Panc1 (cell line): Measurements from ENCODE around the gene AATK. TPM values are rescaled to one million over a fixed set of nuclear protein-coding genes. Genes with fewer than 3 reads are reported as not detected.
A peak's percentile ranks its signal among the peaks of the same experiment; 100 is the strongest.

Source experiments
- ATAC-seq: fragments of 200-7000 bp; cut with Tn5 transposase; 2 replicates; pipeline ENCODE4 v1.9.1; 2020; ENCODE audit warnings: mild to moderate bottlenecking, moderate library complexity
- BruUV-seq: library from RNA; stranded (reverse); fragments of 400-500 nt; replicated peaks from 2 replicates; lab custom pipeline; 2021; lab: Mats Ljungman, UMichigan
- CTCF ChIA-PET: fragments of 300-600 bp; sonication (Branson Sonifier 250); formaldehyde crosslinking; loops from one replicate; lab custom pipeline; 2022; ENCODE audit warnings: antibody characterized with exemption; lab: Charles Lee
- POLR2A ChIA-PET: fragments of 300-600 bp; sonication (Branson Sonifier 250); formaldehyde crosslinking; loops from one replicate; lab custom pipeline; 2022; ENCODE audit warnings: antibody characterized with exemption; lab: Charles Lee
- DNase-seq: peaks from one replicate; pipeline ENCODE4 v3.0.0-alpha.2; 2010; ENCODE audit warnings: low read depth, low spot score
- H3K27ac ChIP-seq: 2 replicates; pipeline ENCODE4 v1.5.1; 2011; ENCODE audit warnings: mild to moderate bottlenecking, low read length, inconsistent platforms
- H3K27me3 ChIP-seq: fragments of 200-500 bp; sonication (Bioruptor generic); 2 replicates; pipeline ENCODE4 v1.6.0; 2014; ENCODE audit warnings: low read length, inconsistent platforms; ENCODE audit not compliant: control insufficient read depth, insufficient read depth
- H3K36me3 ChIP-seq: fragments of 200-500 bp; sonication (Bioruptor generic); 2 replicates; pipeline ENCODE4 v1.5.1; 2014; ENCODE audit warnings: inconsistent platforms, mild to moderate bottlenecking, low read length, moderate library complexity; ENCODE audit not compliant: control insufficient read depth, insufficient read depth
- H3K4me1 ChIP-seq: 2 replicates; pipeline ENCODE4 v1.5.1; 2011; ENCODE audit warnings: inconsistent platforms, mild to moderate bottlenecking, low read length, moderate library complexity; ENCODE audit not compliant: control insufficient read depth, insufficient read depth
- H3K4me3 ChIP-seq, 2 experiments: 2 replicates each; pipeline ENCODE4 v1.5.1; 2011 to 2012; ENCODE audit warnings: low read depth in 2 of 2, low read length in 2 of 2, mild to moderate bottlenecking in 2 of 2, inconsistent platforms in 1 of 2, moderate library complexity in 1 of 2
- H3K9me3 ChIP-seq: fragments of 200-500 bp; sonication (Bioruptor generic); 2 replicates; pipeline ENCODE4 v1.5.1; 2014; ENCODE audit warnings: low read depth, mild to moderate bottlenecking, inconsistent platforms, low read length, moderate library complexity; ENCODE audit not compliant: control insufficient read depth, insufficient read depth
- POLR2AphosphoS5 ChIP-seq: IDR thresholded peaks from 2 replicates; pipeline ENCODE4 v1.6.1; 2012; ENCODE audit warnings: mild to moderate bottlenecking, low read depth, low read length, moderate library complexity
- REST ChIP-seq, 2 experiments: IDR thresholded peaks; 2 replicates each; pipeline ENCODE4 v1.6.1; 2011 to 2012; ENCODE audit warnings: low read depth in 2 of 2, control low read depth in 1 of 2, low read length in 1 of 2, mild to moderate bottlenecking in 1 of 2, moderate library complexity in 1 of 2; ENCODE audit not compliant: insufficient read depth in 1 of 2
- SIN3A ChIP-seq: IDR thresholded peaks from 2 replicates; pipeline ENCODE4 v1.6.1; 2012; ENCODE audit warnings: low read depth, mild to moderate bottlenecking, low read length, moderate library complexity, borderline replicate concordance; ENCODE audit not compliant: insufficient read depth
- TCF7L2 ChIP-seq: IDR thresholded peaks from 2 replicates; pipeline ENCODE4 v1.6.1; 2011; ENCODE audit warnings: mild to moderate bottlenecking, low read depth, low read length, inconsistent platforms
- in situ Hi-C: cut with HindIII; loops from 2 replicates; pipeline ENCODE4 v1.10.0; 2016; ENCODE audit warnings: low sequenced_read_pairs, low pct_unique_long_range_greater_than_20kb
- intact Hi-C: fragments of 100-400 bp; cut with micrococcal nuclease; formaldehyde crosslinking; loops from one replicate; pipeline ENCODE4 v1.10.0; 2022; ENCODE audit not compliant: unreplicated experiment
- total RNA-seq: library from RNA; stranded (reverse); gene quantifications from one replicate; pipeline ENCODE4 v1.2.1, GENCODE V29; 2021; ENCODE audit not compliant: unreplicated experiment
- TF ChIP-seq, protein P1 (sequence below): fragments of 450-650 bp; IDR thresholded peaks from 2 replicates; pipeline ENCODE4 v1.5.1; 2017; ENCODE audit warnings: mild to moderate bottlenecking

The AATK gene
- total RNA-seq, 1 experiment from 2014 or later, result 3.7 TPM

GRCh38 chr17:81093619-81094508, 72.2 kb downstream of the AATK start:
- no peak for DNase-seq
- intact Hi-C loops, result no loop called here
- H3K36me3 ChIP-seq, result no peaks in the 10 kb centered on the region
- ChIA-PET CTCF (no interaction called here), POLR2A (no interaction called here)
- no peaks in the 10 kb centered on the region for H3K9me3 ChIP-seq
- ATAC-seq, result no peak
- peak overlapping the region; percentile 0; the same call in 1 of the 2 replicates for H3K27ac ChIP-seq
- in situ Hi-C loops, result no loop called here
- H3K27me3 ChIP-seq, result no peaks in the 10 kb centered on the region
- H3K4me3 ChIP-seq, result no peak overlapping the region
- peaks cover 68% of the 10 kb centered on the region for H3K4me1 ChIP-seq
- BruUV-seq, result no TSS peak
- TF ChIP-seq, protein P1, sequence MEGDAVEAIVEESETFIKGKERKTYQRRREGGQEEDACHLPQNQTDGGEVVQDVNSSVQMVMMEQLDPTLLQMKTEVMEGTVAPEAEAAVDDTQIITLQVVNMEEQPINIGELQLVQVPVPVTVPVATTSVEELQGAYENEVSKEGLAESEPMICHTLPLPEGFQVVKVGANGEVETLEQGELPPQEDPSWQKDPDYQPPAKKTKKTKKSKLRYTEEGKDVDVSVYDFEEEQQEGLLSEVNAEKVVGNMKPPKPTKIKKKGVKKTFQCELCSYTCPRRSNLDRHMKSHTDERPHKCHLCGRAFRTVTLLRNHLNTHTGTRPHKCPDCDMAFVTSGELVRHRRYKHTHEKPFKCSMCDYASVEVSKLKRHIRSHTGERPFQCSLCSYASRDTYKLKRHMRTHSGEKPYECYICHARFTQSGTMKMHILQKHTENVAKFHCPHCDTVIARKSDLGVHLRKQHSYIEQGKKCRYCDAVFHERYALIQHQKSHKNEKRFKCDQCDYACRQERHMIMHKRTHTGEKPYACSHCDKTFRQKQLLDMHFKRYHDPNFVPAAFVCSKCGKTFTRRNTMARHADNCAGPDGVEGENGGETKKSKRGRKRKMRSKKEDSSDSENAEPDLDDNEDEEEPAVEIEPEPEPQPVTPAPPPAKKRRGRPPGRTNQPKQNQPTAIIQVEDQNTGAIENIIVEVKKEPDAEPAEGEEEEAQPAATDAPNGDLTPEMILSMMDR, result no peak
- TF ChIP-seq TCF7L2 (no peak), REST (IDR thresholded peaks at IDR 0.05; ENCODE audit: insufficient read depth in 1 of 2, low read depth in 2 of 2, low read length in 1 of 2) (no peak), SIN3A (no peak), POLR2AphosphoS5 (no peak)

DNA sequence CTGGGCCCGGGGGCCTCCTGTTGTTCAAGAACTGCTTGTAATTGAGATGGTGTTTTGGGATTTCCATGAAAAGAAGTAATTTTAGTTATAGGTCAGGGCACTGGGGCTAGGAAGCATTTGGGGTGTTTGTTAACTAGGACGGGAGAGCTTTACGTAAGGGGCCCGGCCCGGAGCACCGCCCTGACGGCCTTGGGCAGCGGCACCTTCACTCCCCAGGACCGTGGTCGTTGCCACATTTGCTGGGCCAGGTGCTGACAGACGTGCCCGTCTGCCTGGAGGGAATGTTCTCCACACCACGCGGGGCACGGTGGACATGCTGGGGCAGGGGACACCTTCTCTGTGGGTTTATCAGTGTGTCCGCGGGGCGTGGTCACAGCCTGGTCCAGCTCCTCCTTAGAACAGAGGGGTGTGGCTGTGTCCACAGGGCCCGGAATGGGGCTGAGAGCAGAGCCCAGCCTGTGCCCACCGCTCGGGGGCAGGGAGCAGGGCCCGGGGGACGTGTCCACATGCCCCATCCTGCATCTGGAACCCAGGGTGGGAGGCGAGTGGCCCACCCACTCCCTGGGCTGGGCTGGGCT, 73.4 kb downstream of the AATK start:
- Histone ChIP-seq H3K4me3 (no peak overlapping the region), H3K4me1 (peaks cover 58% of the 10 kb centered on the region), H3K27ac (no peak overlapping the region), H3K9me3 (no peaks in the 10 kb centered on the region), H3K36me3 (no peaks in the 10 kb centered on the region; the same call in 1 of the 2 replicates), H3K27me3 (no peaks in the 10 kb centered on the region)
- POLR2A ChIA-PET, result no interaction called here
- DNase-seq (no peak), ATAC-seq (no peak)
- TF ChIP-seq, protein P1, result no peak
- TF ChIP-seq TCF7L2 (no peak), REST (IDR thresholded peaks at IDR 0.05; ENCODE audit: insufficient read depth in 1 of 2, low read depth in 2 of 2, low read length in 1 of 2) (no peak), POLR2AphosphoS5 (no peak), SIN3A (no peak)
- CTCF ChIA-PET, result interaction anchor here (0.7 kb wide), 1 partner anchor 30 kb away, joined by 3 read pairs; no protein-coding TSS in a partner anchor
- in situ Hi-C loops, result no loop called here
- intact Hi-C loops, result no loop called here
- no TSS peak for BruUV-seq
